ENCODE measurements around the gene RPA3. TPM values are rescaled to one million over a fixed set of nuclear protein-coding genes. Genes with fewer than 3 reads are reported as not detected.
A peak's percentile ranks its signal among the peaks of the same experiment; 100 is the strongest.

Gene RPA3
- total and polyA plus RNA-seq, 8 donors, result 6.7 to 44.9 (median 28.7) TPM; not detected in 1

- no peaks in the 10 kb centered on the region for H3K36me3 ChIP-seq
- no peak overlapping the region for H3K27ac ChIP-seq
- no peak for DNase-seq
- no peaks in the 10 kb centered on the region for H3K27me3 ChIP-seq
- TF ChIP-seq CTCF (IDR thresholded peaks at IDR 0.05) (no peak), EP300 (IDR thresholded peaks at IDR 0.05) (no peak), POLR2A (IDR thresholded peaks at IDR 0.05) (no peak), POLR2AphosphoS5 (IDR thresholded peaks at IDR 0.05) (no peak)
- WGBS, 5 donors, result 75 to 91% (median 82%) methylated on average over 4 of the region's 4 CpGs
- H3K9me3 ChIP-seq, result no peaks in the 10 kb centered on the region
- peaks cover 0 to 62% (median 30%) of the 10 kb centered on the region in 4 donors for H3K4me1 ChIP-seq
- no peak overlapping the region for H3K4me3 ChIP-seq
- intact Hi-C loops (cut with DNase I; ENCODE audit: low total_unique reads), result no loop called here
Observed at GRCh38 chr7:7702826-7703225, 15.6 kb downstream of the RPA3 start.

- Histone ChIP-seq H3K27ac (no peak overlapping the region), H3K4me3 (no peak overlapping the region)
- 91 to 95% (median 93%) methylated on average over 1 of the region's 1 CpG for WGBS, 5 donors
Observed at GRCh38 chr7:7701527-7701926, 16.9 kb downstream of the RPA3 start.

GRCh38 chr7:7699970-7700369, 18.4 kb downstream of the RPA3 start:
- Histone ChIP-seq H3K4me1 (peaks cover 7 to 66% (median 38%) of the 10 kb centered on the region in 4 donors), H3K9me3 (no peaks in the 10 kb centered on the region), H3K36me3 (no peaks in the 10 kb centered on the region), H3K27ac (peak overlapping the region in 1 of 5 donors; percentile 46), H3K27me3 (no peaks in the 10 kb centered on the region), H3K4me3 (no peak overlapping the region)
- TF ChIP-seq POLR2AphosphoS5 (IDR thresholded peaks at IDR 0.05) (no peak), POLR2A (IDR thresholded peaks at IDR 0.05) (no peak), EP300 (IDR thresholded peaks at IDR 0.05) (no peak), CTCF (IDR thresholded peaks at IDR 0.05) (no peak)
- DNase-seq, result no peak
- intact Hi-C loops (cut with DNase I; ENCODE audit: low total_unique reads), result no loop called here

More at GRCh38 chr7:7701527-7701926, 16.9 kb downstream of the RPA3 start:
- H3K4me1 ChIP-seq, result peaks cover 5 to 63% (median 30%) of the 10 kb centered on the region in 4 donors
- no peak for DNase-seq
- intact Hi-C loops (cut with DNase I; ENCODE audit: low total_unique reads), result no loop called here
- H3K9me3 ChIP-seq, result no peaks in the 10 kb centered on the region
- TF ChIP-seq POLR2A (IDR thresholded peaks at IDR 0.05) (no peak), POLR2AphosphoS5 (IDR thresholded peaks at IDR 0.05) (no peak), CTCF (IDR thresholded peaks at IDR 0.05) (no peak), EP300 (IDR thresholded peaks at IDR 0.05) (no peak)
- H3K27me3 ChIP-seq, result no peaks in the 10 kb centered on the region
- no peaks in the 10 kb centered on the region for H3K36me3 ChIP-seq

GRCh38 chr7:7699380-7699779, 19.0 kb downstream of the RPA3 start:
- TF ChIP-seq POLR2AphosphoS5 (IDR thresholded peaks at IDR 0.05) (no peak), EP300 (IDR thresholded peaks at IDR 0.05) (no peak), CTCF (IDR thresholded peaks at IDR 0.05) (no peak), POLR2A (IDR thresholded peaks at IDR 0.05) (no peak)
- DNase-seq, result no peak
- no peaks in the 10 kb centered on the region for H3K36me3 ChIP-seq
- intact Hi-C loops (cut with DNase I; ENCODE audit: low total_unique reads), result no loop called here
- H3K9me3 ChIP-seq, result no peaks in the 10 kb centered on the region
- no peaks in the 10 kb centered on the region for H3K27me3 ChIP-seq
- peaks cover 7 to 70% (median 41%) of the 10 kb centered on the region in 4 donors for H3K4me1 ChIP-seq
- peak overlapping the region in 1 of 5 donors; percentile 46 for H3K27ac ChIP-seq
- H3K4me3 ChIP-seq, result no peak overlapping the region

Data from stomach (tissue), 9 donors.